Amniotic epithelial cell (primary cell): ENCODE data around the gene MFF.

ENCODE experiments used
- DNase-seq: peaks from one replicate; pipeline ENCODE4 v3.0.0-alpha.2; 2010; ENCODE audit warnings: low read depth

MFF gene

DNA sequence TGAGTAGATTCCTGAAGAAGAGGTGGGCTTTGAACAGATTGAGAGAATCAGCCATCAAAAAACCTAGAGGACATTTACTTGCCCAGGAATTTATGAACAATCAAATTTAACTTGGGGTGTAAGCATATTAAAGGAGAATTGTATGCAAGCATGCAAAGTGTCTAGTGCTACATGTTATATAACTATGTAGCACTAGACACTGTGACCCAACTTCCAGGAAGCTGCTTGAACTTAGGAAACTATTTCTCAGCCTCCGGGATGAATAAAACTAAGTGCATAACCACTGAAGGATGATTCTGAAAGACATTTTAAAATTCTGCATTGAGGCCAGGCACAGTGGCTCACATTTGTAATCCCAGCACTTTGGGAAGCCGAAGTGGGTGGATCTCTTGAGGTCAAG is 12.4 kb downstream of the MFF start:
- DNase-seq: no peak

DNA sequence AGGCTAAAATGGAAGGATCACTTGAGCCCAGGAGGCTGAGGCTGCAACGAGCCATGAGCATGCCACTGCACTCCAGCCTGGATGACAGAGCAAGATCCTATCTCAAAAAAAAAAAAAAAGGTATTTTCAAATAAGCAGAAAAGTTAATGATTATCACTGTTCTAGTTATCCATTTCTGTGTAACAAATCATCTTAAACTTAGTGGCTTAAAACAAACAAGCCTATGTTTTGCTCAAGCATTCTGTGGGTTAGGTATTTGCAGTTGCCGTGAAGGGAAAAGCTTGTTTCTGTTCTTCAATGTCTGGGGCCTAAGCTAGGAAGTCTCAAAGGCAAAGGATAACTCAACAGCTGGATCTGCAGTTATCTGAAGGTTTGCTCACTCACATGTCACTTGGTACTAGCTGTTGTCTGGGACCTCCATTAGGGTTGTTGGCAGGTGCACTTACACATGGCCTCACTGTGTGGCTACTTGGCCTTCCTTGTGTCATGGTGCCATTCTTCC is 14.1 kb downstream of the MFF start:
- DNase-seq: no peak

DNA sequence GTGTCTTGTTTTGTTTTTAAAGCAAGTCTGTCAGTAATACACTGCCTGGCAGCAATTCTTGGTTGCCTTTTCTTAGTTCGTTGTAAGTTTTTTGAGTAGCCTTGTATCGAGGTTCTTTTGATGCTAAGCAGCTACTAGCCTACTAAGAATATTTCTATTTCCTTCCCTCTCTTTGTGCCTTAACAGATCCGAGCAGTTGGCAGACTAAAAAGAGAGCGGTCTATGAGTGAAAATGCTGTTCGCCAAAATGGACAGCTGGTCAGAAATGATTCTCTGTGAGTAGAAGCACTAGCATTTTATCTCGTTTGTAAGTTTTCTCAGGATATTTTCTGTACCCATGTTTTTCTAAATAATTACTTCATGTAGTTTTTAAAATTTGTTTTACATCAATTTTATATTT is 15.1 kb downstream of the MFF start:
- no peak for DNase-seq

DNA sequence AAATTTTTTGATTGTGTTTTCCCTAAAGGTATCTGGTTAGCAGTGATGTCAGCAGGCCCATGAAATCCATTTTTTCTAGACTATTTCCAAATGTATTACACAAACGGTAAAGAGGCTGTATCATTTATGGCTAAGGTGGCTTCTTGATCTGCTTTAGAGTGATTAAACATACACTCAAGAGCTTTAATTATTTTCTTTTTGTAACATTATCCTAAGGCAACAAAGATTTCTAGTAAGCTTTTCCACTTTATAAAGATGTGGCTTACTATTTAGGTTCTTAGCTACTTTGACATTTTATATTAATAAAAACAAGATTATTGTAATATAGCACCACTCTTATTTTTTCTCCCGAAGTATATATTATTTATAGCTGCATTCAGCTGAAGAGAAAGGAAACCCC is 16.5 kb downstream of the MFF start:
- no peak for DNase-seq

DNA sequence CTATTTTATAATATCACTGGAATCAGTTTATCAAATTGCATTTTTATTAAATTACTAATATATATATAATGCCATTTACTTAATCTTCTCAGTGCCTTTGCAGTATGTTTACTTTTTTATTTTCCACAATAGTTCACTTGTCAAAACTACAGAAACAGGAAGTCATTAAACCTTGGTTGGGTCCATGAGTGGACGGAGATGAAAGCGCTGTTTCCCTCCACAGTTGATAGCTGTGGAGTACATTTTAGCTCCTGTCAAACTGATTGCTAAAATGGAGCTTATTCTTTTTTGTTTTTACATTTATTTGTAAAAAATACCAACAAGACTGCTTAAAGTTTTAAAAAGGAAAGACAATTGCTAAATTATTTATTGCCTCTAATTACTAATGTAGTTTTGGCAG is 19.2 kb downstream of the MFF start:
- no peak for DNase-seq

DNA sequence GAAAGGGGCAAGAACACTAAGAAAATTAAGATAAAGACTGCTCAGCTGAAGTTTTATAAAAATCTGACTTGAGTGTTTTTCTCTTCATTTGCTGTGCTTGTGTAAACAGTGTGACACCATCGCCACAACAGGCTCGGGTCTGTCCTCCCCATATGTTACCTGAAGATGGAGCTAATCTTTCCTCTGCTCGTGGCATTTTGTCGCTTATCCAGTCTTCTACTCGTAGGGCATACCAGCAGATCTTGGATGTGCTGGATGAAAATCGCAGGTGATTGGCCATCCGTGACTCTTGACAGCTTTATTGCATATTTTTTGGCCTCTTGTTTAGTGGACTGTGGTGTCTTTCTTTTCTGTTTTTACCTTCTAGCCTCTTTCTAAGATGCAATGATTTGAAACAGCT is 22.1 kb downstream of the MFF start:
- DNase-seq: no peak

DNA sequence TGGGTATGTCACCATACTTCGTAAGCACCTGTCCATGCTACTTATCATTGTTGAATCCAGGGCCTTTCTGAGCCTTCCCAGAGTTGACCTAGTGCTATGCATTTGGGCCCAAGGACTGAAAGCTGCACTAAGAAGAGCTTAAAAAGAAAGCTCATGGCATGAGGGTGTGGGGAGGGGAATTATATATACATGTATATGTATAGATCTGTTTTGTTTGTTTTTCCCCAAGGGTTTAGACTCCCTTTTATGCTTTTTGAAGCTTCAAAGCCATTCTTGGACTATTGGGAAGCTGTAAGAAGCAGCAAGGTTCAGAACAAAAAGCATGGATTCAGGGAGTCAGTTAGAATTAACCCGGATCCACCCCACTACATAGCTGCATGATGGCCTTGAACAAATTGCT is 23.3 kb downstream of the MFF start:
- DNase-seq: no peak

DNA sequence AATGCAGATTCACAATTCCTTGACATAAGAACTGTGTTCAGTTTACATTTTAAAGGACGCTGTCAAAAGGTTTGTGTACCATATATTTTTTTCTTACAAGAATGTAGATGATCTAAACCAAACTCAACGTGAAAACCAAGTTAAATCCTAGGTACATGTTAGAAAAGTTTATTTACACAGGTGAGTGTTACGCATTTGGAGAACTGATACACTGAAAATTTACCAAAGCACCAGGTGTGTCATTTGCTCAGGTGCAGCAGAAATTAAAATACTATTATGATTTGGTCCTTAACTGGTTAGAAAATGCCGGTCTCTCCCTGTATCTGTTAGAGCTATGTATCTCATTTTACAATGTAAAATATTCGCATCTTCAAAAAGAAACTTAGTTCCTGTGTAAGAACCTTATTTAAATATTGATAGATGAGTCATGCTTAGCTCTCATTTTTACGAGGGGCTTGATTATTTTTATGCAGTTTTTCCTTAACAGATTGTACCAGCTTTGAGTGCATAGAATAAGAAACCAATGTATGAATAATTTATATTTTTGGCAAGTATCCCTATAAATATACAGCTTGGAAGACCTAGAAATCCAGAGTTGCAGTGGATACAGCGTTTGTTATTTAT is 25.1 kb downstream of the MFF start:
- DNase-seq: no peak

DNA sequence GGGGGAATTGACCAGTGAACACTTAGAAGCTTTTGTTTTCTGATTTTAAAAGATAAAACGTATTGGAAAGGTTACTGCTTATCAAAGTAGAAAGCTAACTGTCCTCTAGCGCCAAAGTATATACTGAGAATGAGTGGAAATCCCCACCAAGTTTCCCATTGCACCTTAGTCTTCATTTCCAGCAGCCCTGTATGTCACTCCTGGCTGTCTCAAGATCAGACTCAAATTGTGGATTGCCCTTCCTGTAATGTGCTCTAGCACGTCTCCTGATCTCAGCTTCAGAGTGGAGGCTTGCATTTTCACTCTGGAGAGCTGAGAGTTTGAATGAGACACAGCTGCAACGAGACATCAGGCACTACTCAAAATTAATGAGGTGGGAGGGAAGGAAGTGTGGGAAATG is 26.6 kb downstream of the MFF start:
- DNase-seq: no peak

DNA sequence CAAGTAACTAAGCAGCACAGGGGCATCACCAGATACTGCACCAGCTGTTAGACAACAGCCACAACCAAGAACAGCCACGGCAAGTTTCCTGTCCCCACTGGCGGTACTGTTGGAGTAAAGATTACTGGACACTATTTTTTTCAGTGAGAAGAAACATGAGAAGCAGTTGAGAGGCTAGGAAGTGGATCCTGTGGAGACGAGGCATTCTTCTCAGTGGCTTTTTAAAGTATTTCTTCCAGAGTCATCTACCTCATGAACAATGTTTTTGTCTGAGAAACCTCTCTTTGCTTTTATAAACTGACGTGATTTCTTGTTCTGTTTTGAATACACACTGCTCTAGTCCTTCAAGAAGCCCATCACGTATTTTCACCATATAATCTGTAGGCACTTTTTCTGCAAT is 35.3 kb downstream of the MFF start:
- DNase-seq: no peak

DNA sequence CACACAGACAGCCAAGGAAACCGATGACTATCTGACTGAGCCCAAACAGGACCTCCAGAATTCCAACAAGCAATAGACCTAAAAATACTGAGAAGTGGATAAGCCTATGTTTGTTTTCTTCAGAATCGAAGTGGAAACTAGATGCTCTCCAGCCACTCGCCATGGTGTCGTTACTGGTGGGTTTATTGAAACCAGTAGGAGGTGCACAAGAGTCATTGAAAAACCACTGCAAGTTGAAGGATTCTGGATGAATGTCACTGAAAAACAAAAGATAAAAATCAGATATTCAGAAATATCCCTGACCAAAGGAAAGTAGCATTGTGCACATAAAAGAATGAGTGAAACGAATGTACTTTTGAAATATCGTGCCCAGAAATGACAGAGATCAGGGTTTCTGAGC is 38.7 kb downstream of the MFF start:
- DNase-seq: peak; percentile 62

DNA sequence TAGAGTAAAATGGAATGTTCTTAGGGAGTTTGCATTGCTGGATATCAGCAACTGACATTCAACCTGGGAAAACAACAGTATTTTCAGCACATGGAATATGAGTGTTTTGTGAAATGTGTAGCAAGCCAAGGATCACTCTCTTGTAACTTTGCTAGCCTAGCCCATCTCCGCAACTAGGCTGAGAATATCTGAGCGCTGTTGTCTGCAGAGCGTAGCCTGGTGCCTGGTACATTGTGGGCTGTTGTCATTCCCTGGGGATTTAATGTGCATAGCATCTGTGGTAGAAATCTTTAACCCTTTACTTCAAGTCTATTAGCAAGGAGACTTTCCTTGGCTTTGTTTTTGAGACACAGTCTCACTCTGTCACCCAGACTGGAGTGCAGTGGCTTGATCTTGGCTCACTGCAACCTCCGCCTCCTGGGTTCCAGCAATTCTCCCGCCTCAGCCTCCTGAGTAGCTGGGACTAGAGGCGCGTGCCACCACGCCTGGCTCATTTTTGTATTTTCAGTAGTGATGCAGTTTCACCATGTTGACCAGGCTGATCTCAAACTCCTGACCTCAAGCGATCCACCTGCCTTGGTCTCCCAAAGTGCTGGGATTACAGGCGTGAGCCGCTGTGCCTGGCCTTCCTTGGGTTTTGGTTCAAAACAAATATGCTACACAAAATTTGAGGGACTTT is 39.7 kb downstream of the MFF start:
- peak; percentile 98 for DNase-seq

DNA sequence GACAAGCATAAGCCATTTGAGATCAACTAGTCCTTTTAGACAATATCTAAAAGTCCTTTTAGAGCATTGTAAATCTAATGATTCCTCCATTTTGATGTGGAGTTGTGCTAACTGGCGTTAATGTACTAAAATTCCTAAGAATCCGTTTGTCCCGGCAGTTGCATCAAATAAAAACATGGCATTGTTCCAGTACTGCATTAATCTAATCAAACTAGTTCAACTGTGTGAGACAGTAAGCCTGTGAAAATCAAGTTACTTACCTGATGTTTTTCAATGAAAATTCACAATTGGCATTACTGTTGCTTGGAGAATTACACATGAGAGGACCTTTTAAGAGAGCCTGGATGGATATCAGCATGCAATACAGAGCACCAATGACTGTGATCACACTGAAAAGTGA is 40.8 kb downstream of the MFF start:
- DNase-seq: peak; percentile 67

DNA sequence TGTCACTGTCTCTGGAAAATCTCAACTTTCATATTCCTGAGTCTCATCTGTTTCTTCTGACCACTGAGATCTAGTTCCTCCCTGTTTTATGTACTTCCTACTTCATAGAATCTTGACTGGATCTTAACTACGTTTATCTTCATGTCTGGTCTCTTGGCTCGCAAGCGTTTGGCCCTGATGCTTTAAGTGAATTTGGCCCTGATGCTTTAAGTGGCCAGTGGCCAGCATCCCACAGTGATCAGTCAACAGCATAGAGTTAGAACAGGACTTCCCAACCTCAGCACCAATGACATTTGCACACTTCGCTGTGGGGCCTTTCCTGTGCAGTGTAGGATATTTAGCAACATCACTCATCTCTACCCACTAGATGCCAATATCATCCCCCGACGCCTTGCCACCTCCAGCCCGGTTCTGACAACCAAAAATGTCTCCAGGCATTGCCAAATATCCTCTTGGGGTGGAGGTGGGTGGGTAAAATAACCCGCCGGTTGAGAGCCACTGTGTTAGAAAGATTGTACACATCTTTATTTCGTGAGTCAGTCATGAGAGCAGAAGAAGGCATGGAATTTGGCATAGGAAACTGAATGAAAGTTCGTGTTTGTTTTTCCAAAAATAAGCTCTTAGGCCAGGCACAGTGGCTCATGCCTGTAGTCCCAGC is 41.8 kb downstream of the MFF start:
- peak; percentile 95 for DNase-seq

DNA sequence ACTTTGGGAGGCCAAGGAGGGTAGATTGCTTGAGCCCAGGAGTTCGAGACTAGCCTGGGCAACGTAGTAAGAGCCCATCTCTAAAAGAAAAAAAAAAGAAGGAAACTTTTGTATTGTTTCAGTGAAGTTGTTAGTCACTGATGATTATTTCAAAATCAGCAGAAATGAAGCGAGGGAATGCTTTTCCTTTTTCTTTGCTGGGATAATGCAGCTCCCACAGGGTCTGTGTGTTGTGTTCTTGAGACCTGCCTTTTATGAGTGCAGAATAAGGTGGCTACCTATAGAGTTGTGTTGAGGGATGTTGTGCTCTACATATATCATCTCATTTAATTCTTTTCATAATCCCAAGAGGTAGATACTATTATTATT is 42.4 kb downstream of the MFF start:
- no peak for DNase-seq

DNA sequence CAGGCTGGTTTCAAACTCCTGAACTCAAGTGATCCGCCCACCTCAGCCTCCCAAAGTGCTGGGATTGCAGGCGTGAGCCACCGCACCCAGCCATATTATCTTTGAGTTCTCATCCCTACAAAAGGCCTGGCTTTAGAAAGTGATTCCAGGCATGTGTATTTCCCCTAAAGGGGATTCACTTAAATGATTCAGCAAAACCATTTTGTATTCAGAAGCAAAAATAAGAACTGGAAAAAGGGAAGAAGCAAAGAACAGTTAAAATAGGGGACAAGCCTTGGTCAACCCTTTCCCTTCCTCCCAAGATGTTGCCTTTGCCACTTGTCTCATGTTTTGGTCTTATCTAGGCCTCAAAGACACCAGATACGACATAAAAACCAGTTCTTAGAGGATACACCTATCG is 43.5 kb downstream of the MFF start:
- no peak for DNase-seq

DNA sequence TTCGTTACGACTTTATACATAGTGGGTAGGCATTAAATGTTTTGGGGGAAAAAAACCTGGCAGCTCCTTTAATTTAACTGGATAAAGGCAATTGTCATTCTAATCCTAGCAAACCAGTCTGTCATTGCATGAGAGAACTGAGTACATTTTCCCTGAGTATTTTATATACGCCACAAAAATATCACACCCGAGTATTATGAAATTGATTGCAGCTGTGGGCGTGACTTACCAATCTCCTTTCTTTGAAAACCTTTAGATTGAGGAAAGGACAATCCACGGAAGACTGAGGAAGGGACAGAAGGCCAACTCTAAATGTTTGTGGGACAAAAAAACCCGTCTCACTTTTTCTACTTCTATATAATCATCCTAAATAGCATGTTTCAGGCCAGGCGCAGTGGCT is 45.0 kb downstream of the MFF start:
- DNase-seq: no peak

DNA sequence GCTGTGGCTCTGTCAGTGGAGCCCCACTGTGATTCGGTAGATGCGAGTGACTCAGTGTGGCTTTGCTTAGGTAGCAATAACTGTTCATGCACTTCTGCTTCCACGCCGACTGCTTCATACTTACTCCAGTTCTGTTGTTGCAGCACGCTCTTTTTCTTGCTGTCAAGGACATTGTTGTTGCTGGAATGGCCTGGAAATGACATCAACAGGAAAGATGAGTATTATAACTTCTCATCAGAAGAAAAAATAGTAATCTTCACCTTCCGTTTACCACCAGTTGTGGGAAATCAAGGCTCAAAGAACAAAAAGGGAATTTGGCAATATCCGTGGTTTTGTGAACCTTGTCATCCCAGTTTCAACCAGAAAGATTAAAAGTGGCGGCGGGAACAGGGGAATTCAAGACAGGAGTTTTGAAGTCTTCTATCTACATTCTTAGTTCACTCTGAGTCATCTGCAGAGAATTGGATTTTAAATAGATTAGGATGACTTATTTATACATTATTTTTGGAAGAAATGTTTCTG is 45.8 kb downstream of the MFF start:
- DNase-seq: peak; percentile 97

DNA sequence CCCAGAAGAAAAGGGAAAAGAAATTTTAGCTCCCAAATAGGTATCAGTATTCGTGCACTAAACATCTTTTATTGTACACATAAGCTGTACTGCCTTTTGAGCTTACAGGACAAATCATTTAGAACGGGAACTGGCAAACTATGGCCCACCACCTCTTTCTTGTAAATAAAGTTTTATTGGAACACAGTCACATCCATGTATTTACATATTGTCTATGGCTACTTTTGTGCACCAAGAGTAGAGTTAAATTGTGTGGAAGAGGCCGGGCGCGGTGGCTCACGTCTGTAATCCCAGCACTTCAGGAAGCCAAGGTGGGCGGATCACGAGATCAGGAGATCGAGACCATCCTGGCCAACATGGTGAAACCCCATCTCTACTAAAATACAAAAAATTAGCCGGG is 48.3 kb downstream of the MFF start:
- DNase-seq: no peak

DNA sequence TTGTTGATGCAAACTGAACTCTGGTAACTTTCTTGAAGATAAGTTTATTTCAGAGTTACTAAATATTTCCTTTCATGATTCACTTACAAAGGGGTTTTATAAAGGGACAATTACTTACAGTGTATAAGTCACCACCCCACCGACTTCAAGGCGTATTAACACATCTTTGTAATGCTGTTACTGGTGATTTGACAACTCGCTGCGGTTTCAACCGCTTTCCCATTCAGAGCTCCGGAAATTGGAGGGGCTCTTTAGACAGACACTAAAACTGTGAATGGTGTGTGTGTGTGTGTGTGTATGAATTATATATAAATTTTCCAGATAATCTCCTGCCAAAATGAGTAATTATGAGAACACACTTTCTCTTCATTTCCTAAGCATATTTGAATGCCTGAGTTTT is 49.1 kb downstream of the MFF start:
- DNase-seq: peak; percentile 75

DNA sequence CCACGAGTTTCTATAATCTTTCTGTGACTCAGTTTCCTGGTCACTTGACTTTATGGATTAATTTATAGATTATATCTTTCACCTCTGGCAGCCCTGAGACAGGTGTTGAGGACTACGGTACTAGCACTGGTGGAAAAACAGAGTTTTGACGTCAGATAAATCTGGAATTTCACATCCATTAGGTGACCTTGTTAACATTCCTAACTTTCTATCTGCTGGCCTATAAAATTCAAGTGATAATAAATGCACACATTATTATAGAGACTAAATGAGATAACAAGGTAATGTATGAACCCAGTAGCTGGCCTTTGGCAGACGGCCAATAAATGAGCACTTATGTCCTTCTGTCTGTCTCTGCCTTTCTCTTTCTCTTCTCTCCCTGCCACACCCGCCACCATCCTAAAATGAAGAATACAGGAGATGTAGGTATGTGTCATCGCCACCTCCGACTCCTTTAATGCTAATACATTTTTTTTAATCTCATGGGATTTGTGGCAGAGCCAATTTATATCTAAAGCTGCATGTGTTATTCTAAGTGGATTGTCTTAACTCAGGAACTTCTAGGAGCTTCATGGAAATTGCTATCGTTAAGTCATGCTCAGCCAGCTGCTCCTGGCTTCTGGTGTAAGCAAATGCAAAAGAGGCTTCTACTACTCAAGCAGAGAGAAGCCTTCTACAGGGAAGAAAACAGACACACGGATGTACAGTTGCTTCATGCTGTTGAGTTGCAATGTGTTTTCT is 51.8 kb downstream of the MFF start:
- DNase-seq: peak; percentile 79

DNA sequence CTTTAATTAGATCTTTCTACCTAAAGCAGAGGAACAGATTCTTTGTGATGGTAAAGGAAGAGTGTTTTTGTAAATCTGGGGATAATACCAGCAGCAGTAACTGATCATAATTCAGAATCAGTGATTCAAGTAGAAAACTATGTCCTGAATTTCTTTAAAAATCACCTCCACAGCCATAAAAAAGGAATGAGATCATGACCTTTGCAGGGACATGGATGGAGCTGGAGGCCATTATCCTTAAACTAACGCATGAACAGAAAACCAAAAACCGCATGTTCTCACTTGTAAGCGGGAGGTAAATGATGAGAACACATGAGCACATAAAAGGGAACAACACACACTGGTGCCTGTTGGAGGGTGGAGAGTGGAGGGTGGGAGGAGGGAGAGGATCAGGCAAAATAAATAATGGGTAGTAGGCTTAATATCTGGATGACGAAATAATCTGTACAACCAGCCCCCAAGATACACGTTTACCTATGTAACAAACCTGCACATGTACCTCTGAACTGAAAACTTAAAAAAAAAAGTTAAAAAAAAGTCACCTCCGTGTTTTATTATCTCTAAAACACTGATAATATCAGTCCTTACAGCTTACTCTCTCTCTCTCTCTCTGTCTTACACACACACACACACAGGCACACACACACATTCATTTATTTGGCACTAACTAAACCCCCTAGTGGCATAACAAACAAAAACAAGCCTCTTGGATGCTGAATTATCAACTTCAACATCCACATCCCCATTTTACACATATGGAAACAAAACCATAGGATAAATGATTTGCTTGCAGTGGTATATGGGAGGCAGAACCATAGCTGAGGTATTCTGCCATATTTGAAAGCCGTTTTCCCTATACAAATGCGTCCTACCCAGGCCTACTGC is 52.7 kb downstream of the MFF start:
- DNase-seq: peak; percentile 63
